GM12872 (cell line): ENCODE data around the gene PEX5L.

Experiments
- CTCF ChIP-seq: IDR thresholded peaks from 3 replicates; pipeline ENCODE4 v1.5.1; 2011; ENCODE audit warnings: low read depth, mild to moderate bottlenecking, low read length, moderate library complexity; ENCODE audit not compliant: insufficient read depth

PEX5L gene

DNA sequence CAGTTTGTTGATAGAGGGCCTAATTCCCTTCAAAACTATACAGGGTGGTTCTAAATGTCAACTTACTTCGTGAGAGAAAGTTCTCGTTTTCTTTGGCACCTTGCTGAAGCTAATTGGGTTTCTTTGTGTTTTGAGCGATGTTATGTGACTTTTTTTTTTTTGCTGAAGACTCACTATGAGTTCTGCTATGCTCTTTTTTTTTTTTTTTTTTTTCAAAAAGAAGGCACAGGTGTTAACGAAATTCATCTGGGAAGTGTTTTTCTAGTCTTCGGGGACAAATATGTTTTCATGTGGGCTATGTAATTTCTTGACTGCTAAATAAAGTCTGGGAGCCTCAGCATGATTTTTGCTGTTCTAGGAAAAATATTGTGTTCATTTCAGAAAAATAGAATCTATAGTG lies 81.5 kb downstream of the PEX5L start:
- TF ChIP-seq CTCF, result no peak

DNA sequence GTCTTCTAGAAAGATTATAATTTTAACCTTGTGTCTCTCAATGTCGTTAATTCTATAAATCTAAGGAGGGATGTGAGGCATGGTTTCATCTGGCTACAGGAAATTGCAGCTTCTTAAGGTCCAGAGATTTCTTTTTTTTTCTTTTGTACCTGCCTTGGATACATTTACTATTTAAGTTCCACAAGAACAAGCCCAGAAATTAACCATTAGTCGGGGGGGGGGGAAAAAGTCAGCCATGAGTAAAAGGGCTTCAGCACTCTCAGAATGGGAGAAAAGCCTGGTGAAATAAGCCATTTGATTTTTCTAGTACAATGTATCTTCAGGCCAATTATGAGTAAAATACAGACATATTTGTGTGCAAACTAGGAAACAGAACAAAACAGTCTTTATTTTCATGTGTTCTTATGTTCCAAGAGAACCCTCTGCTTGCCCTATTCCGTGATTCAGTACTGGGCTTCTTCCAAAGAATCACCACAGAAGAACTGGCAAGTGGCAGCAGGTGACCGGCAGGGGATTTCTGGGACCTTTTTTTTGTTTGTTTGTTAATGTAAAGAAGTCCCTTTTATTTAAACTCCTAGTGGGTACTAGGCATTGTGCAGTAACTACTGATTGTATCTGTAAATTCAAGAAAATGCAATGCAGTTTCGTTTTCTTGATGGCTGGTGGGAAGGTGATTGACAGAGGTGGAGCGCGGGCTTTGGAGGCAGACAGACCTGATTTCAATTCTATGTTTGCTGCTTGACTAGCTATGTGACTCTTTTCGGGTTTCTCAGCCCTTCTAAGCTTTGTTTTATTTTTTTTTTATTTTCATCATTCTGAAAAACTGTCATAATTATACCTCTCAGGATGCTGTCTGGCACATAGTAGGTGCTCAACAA lies 82.5 kb downstream of the PEX5L start:
- no peak for TF ChIP-seq CTCF

DNA sequence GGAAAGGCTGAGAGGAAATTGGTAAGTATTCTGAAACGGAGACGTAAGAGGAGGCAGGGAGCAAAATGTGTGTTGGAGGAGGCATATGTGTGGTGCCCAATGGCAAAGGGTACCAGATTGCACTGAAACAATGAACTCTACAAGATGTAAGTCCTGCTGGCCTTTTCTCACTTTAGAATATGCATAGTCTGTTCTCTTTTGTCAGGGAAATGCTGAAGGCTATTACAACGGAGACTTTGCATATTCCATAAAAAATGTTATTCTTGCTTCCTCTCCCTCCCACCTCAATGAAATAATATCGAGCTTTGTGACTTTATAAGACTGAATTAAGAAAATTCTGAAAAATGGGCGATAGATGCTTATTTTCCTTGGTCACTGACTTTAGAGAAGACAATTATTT lies 85.9 kb downstream of the PEX5L start:
- no peak for TF ChIP-seq CTCF

DNA sequence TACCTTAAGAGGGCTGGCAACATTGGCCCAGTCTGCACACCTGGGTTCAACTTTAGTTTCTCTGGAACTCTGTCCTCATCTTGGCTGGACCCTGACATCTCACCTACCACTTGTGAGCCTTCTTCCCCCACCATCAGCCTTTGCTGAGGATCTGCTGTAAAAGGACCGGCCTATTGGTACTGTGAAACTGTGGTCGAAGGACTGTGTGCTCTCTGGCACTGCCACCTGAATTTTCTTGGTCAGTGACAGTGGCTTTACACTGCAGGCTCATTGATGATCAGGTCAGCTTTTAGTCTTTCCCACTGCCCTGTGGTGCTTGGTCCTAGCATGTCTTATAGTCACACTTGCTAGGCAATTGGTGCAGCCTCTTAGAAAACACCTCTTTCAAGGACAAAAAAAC lies 86.9 kb downstream of the PEX5L start:
- no peak for TF ChIP-seq CTCF

DNA sequence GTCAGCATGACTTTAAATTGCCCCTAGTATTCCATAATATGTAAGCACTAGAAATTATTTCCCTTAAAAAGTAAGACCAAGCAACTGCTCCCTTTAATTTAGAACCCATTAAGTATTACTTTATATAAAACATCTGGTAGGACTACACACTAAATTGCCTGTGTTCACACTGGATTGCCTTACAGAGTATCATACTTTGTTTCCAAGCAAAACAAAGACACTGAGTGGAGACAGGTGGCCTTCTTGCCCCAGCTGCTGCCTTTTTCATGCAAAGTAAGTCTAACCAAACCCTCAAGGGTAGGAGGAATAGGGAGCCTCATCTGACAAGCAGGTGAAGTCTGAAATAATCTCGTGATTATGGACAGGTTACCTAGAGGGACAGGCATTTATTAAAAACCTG lies 87.3 kb downstream of the PEX5L start:
- no peak for TF ChIP-seq CTCF

DNA sequence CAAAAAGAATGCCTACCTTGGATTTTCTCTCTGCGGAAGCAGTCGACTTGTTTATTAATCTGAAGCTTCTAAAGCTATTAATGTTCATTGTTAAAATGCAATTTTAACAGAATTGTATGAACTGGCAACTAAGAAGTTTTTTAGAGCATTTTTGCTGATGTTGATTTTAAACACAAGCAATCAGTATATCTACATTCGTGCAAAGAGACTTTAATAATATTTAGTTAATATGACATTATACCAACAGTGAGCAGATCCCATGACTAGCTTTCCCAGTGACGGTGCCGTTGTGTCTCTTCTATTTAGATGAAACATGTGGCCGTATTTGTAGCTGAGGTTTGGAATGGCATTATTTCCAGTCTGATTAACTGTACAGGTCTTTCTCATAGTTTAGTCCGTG lies 88.0 kb downstream of the PEX5L start:
- no peak for TF ChIP-seq CTCF

GRCh38 chr3:179945569-179945968 lies 91.2 kb downstream of the PEX5L start:
- no peak for TF ChIP-seq CTCF
